ENCODE results near the gene SYNPR.

Gene SYNPR

GRCh38 chr3:63303238-63303637 is 25.1 kb downstream of the SYNPR start:
- DNase-seq (ENCODE audit: extremely low read depth in 1 of 2, low read depth in 1 of 2), result no peak

DNA sequence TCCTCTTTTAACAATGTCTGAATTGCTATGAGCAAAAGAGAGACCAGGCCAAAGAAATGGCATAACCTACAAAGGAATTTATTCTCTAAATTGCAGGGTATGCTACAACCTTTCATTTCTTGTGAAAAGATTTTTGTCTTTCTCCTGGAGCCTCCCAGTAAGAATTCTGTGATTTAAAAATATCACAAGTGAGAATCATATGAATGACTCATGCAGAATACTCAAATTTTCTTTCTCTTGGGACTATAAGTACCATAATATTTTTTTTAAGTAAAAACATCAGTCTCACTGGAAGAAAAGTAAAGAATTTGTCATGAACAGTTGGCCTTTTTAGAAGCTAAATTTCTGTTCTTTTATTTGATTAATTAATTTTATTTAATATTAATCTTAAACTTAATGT is 26.3 kb downstream of the SYNPR start:
- no peak for DNase-seq (ENCODE audit: extremely low read depth in 1 of 2, low read depth in 1 of 2)

DNA sequence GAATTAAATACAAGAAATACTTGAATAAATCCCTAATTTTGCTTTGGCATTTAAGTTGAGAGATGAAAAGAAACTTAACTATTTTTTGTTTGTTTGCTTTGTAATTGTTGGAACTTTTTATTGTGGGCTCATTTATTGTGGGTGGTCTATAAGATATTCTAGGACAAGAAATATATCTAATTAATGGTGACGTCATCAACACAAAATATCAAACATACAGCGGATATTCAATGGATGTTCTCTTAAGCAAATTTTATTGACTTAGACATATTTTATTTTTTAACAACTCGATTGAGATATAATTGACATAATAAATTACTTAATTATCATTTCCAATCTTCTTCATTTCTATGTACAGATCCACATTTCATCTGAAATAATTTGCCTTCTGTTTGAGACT is 30.0 kb downstream of the SYNPR start:
- DNase-seq (ENCODE audit: extremely low read depth in 1 of 2, low read depth in 1 of 2), result no peak

DNA sequence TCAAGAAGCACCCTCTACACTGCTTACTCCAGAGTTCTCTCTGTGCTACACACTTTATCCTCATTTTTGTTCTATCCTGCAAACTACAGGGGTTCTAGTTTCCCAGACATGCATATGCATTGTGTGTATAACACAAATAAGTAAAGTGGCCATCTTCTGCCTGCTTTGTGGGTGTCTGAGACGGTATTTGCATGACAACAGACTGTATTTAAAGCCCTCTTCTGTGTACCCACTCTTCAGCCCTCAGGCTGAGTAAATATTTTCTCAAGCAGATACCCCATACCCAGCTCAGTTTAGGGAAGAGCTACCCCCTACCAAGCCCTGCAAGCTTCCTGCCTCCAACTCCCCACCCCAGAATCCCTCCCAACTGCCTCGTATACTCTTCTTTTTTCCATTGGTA is 31.7 kb downstream of the SYNPR start:
- DNase-seq (ENCODE audit: extremely low read depth in 1 of 2, low read depth in 1 of 2), result no peak

DNA sequence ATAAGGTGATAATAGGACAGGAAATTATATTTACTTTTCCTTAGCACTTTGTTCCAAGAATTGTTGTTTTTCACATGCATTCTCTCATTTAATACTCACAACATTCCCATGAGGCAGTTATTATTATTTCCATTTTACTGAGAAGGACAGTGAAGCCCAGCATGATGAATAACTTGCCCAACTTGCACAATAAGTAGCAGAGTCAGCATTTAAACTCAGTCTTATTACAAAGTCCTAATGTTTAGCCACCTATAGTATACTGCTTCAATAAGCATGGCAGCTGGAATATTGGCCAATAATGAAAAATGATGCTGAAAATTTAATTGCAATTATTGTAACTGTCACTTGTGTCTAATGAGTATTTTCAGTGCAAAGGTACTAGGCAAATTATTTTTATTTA is 45.7 kb downstream of the SYNPR start:
- DNase-seq (ENCODE audit: extremely low read depth in 1 of 2, low read depth in 1 of 2), result no peak

DNA sequence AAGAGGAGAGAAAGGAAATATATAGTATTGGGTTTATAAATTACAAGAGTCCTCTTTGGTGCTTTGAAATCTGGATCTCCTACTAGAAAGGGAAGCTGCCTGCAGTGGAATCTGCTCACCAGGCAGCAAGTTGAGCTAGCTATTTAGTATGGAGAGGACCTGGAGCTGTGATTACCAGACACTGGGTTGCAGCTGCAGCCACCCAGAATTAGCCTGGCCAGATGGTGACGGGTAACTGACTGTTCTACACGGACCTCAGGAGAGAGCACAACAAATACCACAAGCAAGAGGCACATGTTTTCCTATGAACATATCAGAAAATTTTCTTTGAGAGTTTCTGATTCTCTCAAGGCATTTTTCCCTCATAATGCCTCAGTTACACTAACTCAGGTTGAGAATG is 46.5 kb downstream of the SYNPR start:
- no peak for DNase-seq (ENCODE audit: extremely low read depth in 1 of 2, low read depth in 1 of 2)

GRCh38 chr3:63325386-63325785 is 47.3 kb downstream of the SYNPR start:
- DNase-seq (ENCODE audit: extremely low read depth in 1 of 2, low read depth in 1 of 2), result no peak

- DNase-seq (ENCODE audit: extremely low read depth in 1 of 2, low read depth in 1 of 2), result no peak
Observed at GRCh38 chr3:63328365-63328764, 50.3 kb downstream of the SYNPR start.

DNA sequence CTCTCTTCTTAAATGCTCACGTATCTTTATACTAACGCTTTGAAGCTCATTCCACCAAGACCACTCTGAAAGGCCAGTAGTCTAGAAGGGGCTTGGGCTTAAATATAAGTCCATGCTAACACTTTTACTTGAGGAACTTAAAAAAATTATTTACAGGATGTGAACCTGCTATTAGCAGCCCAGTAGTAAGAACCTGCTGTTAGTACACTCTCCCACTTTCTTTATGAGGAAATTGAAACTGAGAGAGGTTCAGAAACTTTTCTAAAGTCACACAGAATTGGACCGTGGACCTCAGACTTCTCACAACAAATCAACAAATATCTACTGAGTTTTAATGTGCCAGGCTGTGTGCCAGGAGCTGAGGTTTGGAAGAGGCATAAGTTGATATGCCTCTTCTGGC is 53.4 kb downstream of the SYNPR start:
- DNase-seq (ENCODE audit: extremely low read depth in 1 of 2, low read depth in 1 of 2), result no peak

- no peak for DNase-seq (ENCODE audit: extremely low read depth in 1 of 2, low read depth in 1 of 2)
Observed at GRCh38 chr3:63333815-63334214, 55.7 kb downstream of the SYNPR start.

- no peak for DNase-seq (ENCODE audit: extremely low read depth in 1 of 2, low read depth in 1 of 2)
Observed at GRCh38 chr3:63338351-63338750, 60.2 kb downstream of the SYNPR start.

DNA sequence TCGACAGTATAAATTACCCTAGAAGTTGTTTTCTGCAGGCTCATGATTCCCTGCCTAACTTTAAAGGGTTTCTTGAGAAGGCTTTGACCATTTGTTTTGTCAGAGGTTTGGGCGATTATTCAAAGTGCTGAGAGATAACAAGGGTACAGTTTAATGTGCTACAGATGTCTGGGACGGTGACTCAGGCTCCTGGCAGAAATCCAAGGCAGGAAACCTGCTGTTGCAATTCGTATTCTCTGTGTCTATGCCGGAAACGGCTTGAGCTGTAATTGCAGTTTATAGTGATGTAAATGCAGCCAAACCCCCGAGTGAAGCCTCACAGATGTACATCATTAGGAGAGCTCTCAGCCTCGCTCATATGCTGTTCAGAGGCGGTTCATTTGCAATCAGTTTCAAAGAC is 65.6 kb downstream of the SYNPR start:
- DNase-seq (ENCODE audit: extremely low read depth in 1 of 2, low read depth in 1 of 2), result no peak

DNA sequence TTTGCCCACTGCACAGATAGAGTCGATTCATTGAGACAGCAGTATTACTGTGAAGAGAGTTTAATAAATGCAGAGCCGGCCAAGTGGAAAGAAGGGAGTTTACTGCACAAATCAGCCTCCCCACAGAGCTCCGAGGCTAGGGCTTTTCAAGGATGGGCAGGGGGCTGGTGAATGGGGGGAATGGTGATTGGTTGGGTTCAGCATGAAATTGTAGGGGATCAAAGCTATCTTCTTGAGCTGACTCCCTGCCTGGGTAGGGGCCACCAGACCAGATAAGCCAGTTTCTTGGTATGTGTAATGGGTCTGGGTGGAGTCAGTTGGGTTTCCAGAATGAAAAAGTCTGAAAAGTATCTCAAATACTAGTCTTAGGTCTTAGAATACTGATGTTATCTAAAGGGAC is 66.6 kb downstream of the SYNPR start:
- DNase-seq (ENCODE audit: extremely low read depth in 1 of 2, low read depth in 1 of 2), result no peak

GRCh38 chr3:63349583-63350573 is 71.8 kb downstream of the SYNPR start:
- no peak for DNase-seq (ENCODE audit: extremely low read depth in 1 of 2, low read depth in 1 of 2)

DNA sequence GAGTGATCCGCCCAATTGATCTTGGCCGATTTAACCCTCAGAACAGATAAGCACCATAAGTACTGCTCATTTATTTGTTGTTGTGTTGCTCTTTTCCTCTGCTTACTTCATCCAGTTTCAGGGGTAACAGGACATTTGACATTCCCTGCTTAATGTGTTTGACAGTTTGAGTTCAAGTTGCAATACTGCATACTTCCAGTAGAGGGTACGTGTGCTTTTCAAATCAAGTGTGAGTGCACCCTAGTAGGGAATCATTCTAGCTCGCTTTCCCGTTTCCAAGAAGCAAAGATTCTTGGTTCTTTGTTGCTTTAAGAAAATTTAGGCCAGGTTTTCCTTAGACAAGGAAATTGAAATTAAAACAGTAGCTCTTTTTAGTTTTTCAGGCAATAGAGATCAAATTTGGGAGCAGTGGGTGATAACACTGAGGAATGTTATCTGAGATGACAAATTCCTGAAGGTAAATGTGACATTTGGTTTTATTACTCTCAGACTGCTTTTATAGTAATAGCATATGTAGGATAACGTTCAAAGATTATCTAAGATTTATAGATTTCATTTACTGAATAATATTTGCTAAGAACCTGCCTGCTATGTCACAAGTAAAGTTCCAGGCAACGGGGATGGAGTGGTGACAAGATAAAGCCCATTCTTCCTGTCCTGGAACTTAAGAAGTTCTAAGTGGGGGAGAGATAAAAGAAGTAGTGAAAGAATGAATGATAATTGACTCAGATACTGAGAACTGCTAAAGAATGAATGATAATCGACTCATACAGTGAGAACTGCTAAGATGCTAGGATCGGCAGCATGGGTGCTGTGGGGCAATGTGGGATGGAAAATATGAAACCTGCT is 73.3 kb downstream of the SYNPR start:
- no peak for DNase-seq (ENCODE audit: extremely low read depth in 1 of 2, low read depth in 1 of 2)

DNA sequence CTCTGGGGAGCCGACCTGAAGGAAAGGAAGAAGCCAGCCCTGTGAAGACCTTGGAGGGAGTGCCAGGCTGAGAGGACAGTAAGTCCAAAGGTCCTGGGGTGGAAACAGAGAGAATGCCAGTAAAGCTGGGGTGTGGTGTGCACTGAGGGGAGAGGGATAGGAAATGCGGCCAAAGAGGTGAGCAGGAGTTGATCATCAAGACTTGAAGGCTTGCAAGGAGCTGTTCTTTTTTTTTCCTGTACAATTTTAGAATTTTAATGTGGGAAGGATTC is 73.8 kb downstream of the SYNPR start:
- DNase-seq (ENCODE audit: extremely low read depth in 1 of 2, low read depth in 1 of 2), result no peak

DNA sequence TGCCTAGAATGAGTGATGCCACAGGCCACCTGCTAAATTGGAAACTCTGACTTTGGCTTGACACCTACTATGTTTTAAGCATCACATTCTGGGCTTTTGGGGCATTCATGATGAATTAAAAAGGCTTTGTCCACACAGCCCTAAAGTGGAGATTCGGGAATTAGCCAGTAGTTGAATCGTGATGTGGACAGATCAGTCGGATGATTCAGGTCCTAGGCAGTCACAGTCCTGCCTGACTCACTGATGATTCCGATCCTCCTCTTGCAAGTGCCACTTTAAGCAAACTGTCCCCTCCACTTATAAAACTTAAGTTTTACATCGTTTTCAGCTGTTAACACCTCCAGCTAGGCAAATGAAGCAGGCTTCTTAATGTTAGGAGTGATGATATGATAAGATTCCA is 75.3 kb downstream of the SYNPR start:
- no peak for DNase-seq (ENCODE audit: extremely low read depth in 1 of 2, low read depth in 1 of 2)

DNA sequence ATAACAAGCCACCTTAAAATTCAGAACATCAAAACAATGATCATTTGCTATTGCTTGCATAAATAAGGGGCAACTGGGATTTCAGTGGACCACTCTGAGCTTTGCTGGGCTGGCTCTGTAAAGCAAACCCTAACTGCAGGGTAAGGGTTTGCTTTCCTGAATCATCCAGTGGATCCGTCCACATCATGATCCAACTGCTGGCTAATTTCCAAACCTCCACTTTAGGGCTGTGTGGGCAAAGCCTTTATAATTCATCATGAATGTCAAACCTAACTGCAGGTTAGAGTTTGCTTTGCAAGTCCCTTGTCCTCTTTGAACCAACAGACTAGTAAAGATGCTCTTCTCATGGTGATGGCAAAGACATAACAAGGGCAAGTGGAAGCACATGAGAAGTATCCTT is 76.1 kb downstream of the SYNPR start:
- DNase-seq (ENCODE audit: extremely low read depth in 1 of 2, low read depth in 1 of 2), result no peak

GRCh38 chr3:63355809-63356208 is 77.7 kb downstream of the SYNPR start:
- no peak for DNase-seq (ENCODE audit: extremely low read depth in 1 of 2, low read depth in 1 of 2)

DNA sequence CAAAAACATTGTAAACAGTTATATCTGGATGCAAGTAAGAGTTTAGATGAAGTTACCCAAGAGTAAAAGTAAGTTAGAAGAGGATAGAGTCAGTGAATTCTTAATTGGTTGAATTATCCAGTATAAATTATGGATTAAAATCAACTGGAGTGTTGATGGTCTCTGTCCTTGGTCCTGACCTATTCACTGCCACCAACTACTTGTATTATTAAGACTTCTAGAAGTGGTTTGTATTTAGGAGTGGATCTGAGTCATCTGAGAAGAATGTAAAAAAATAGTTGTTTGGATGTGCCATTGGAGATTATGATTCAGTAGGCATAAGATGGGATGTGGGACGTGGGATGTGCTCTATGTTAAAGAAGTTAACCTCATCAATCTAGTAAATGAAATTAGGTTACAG is 86.4 kb downstream of the SYNPR start:
- no peak for DNase-seq (ENCODE audit: extremely low read depth in 1 of 2, low read depth in 1 of 2)

GRCh38 chr3:63364910-63365309 is 86.8 kb downstream of the SYNPR start:
- no peak for DNase-seq (ENCODE audit: extremely low read depth in 1 of 2, low read depth in 1 of 2)

GRCh38 chr3:63365671-63366070 is 87.6 kb downstream of the SYNPR start:
- DNase-seq (ENCODE audit: extremely low read depth in 1 of 2, low read depth in 1 of 2), result no peak

Data from activated CD8-positive, alpha-beta memory T cell treated with anti-CD3 and anti-CD28 coated beads for 1 hour (primary cell).